ENCODE data around the gene ATP5F1E. TPM values are rescaled to one million over a fixed set of nuclear protein-coding genes. Genes with fewer than 3 reads are reported as not detected.
A peak's percentile ranks its signal among the peaks of the same experiment; 100 is the strongest.

The ATP5F1E gene
- total and polyA plus RNA-seq, 9 of the 15 experiments (the other 6 are each of a cell fraction or from before 2014, with no cell fraction given), result 60.3 to 162 (median 113) TPM

DNA sequence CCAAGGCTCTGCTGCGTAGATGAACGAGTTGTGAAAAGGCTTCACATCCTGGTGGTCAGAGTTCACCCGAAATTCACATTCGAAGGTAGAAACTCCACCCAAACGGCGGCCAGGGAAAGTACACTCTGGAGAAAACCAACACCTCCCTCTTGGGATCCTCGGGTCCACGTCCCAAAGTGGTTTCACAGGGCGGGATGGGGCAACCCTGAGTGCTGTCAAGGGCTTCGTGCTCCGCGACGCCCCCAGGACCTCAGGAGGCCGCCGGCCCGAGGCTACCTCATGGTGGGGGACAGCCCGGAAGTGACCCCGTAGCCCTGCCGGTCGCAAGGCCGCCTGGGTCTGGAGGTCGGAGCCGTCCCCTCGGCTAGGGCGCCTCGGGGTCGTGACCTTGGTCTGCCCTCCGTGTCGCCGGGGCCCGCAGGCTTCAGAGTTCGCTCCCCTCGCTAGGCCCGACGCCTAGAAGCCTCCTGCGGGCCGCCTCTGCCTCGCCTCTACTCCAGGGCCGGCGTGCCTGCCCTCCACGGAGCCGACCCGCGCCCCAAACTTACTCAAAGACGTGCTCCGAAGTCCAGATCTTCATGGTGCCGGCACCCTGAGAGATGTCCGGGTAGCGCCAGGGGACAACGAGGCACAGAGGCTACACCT lies 10.1 kb upstream of the ATP5F1E start, which contains the start of gene PRELID3B (continued):
- TF ChIP-seq FOXM1 (IDR thresholded peaks at IDR 0.05; ENCODE audit: low read depth) (no peak), FOXM1 (CRISPR knock-in tag; IDR thresholded peaks at IDR 0.05; ENCODE audit: low read depth) (peak; percentile 93; the same call in 1 of the 2 replicates), COPS2 (conservative IDR thresholded peaks at IDR 0.05) (no peak), ZNF644 (tag; IDR thresholded peaks at IDR 0.05; ENCODE audit: low read depth) (no peak), ZBTB7A (IDR thresholded peaks at IDR 0.05; ENCODE audit: borderline replicate concordance, control insufficient read depth, low read depth, low read length) (peak; percentile 74), SMARCE1 (IDR thresholded peaks at IDR 0.05) (no peak), ZNF551 (CRISPR knock-in tag; IDR thresholded peaks at IDR 0.05) (no peak), ZNF699 (CRISPR knock-in tag; IDR thresholded peaks at IDR 0.05; ENCODE audit: insufficient replicate concordance) (no peak), MAZ (CRISPR knock-in tag; conservative IDR thresholded peaks at IDR 0.05 in 1 of 2, IDR thresholded peaks at IDR 0.05 in 1 of 2) (peak; percentile 51 to 70; a peak in 2 of 4 replicates), PCBP2 (IDR thresholded peaks at IDR 0.05; ENCODE audit: low read depth, low read length, poor library complexity, severe bottlenecking) (no peak), TEAD4 (IDR thresholded peaks at IDR 0.05; ENCODE audit: low read length) (no peak), TEAD4 (CRISPR knock-in tag; IDR thresholded peaks at IDR 0.05; ENCODE audit: borderline replicate concordance) (peak; percentile 59; the same call in 1 of the 2 replicates), MTF1 (CRISPR knock-in tag; IDR thresholded peaks at IDR 0.05; ENCODE audit: borderline replicate concordance) (no peak), ZNF444 (CRISPR knock-in tag; IDR thresholded peaks at IDR 0.05) (no peak)
- TF ChIP-seq, protein P1, sequence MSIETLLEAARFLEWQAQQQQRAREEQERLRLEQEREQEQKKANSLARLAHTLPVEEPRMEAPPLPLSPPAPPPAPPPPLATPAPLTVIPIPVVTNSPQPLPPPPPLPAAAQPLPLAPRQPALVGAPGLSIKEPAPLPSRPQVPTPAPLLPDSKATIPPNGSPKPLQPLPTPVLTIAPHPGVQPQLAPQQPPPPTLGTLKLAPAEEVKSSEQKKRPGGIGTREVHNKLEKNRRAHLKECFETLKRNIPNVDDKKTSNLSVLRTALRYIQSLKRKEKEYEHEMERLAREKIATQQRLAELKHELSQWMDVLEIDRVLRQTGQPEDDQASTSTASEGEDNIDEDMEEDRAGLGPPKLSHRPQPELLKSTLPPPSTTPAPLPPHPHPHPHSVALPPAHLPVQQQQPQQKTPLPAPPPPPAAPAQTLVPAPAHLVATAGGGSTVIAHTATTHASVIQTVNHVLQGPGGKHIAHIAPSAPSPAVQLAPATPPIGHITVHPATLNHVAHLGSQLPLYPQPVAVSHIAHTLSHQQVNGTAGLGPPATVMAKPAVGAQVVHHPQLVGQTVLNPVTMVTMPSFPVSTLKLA (conservative IDR thresholded peaks at IDR 0.05), result peak; percentile 56 to 61; a peak in 3 of 4 replicates
- TF ChIP-seq, protein P2, sequence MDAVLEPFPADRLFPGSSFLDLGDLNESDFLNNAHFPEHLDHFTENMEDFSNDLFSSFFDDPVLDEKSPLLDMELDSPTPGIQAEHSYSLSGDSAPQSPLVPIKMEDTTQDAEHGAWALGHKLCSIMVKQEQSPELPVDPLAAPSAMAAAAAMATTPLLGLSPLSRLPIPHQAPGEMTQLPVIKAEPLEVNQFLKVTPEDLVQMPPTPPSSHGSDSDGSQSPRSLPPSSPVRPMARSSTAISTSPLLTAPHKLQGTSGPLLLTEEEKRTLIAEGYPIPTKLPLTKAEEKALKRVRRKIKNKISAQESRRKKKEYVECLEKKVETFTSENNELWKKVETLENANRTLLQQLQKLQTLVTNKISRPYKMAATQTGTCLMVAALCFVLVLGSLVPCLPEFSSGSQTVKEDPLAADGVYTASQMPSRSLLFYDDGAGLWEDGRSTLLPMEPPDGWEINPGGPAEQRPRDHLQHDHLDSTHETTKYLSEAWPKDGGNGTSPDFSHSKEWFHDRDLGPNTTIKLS (IDR thresholded peaks at IDR 0.05; ENCODE audit: borderline replicate concordance, low read depth), result no peak; the same call in 1 of the 2 replicates
- TF ChIP-seq, protein P3, sequence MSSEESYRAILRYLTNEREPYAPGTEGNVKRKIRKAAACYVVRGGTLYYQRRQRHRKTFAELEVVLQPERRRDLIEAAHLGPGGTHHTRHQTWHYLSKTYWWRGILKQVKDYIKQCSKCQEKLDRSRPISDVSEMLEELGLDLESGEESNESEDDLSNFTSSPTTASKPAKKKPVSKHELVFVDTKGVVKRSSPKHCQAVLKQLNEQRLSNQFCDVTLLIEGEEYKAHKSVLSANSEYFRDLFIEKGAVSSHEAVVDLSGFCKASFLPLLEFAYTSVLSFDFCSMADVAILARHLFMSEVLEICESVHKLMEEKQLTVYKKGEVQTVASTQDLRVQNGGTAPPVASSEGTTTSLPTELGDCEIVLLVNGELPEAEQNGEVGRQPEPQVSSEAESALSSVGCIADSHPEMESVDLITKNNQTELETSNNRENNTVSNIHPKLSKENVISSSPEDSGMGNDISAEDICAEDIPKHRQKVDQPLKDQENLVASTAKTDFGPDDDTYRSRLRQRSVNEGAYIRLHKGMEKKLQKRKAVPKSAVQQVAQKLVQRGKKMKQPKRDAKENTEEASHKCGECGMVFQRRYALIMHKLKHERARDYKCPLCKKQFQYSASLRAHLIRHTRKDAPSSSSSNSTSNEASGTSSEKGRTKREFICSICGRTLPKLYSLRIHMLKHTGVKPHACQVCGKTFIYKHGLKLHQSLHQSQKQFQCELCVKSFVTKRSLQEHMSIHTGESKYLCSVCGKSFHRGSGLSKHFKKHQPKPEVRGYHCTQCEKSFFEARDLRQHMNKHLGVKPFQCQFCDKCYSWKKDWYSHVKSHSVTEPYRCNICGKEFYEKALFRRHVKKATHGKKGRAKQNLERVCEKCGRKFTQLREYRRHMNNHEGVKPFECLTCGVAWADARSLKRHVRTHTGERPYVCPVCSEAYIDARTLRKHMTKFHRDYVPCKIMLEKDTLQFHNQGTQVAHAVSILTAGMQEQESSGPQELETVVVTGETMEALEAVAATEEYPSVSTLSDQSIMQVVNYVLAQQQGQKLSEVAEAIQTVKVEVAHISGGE (CRISPR knock-in tag; IDR thresholded peaks at IDR 0.05), result peak in 1 of 3 experiments; percentile 24; a peak in 2 of 6 replicates
- TF ChIP-seq, protein P4, sequence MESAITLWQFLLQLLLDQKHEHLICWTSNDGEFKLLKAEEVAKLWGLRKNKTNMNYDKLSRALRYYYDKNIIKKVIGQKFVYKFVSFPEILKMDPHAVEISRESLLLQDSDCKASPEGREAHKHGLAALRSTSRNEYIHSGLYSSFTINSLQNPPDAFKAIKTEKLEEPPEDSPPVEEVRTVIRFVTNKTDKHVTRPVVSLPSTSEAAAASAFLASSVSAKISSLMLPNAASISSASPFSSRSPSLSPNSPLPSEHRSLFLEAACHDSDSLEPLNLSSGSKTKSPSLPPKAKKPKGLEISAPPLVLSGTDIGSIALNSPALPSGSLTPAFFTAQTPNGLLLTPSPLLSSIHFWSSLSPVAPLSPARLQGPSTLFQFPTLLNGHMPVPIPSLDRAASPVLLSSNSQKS (CRISPR knock-in tag; IDR thresholded peaks at IDR 0.05), result no peak
